Measurements from ENCODE around the gene ADI1. TPM values are rescaled to one million over a fixed set of nuclear protein-coding genes. Genes with fewer than 3 reads are reported as not detected.

ADI1 gene
- total RNA-seq, 1 experiment from 2014 or later: 69.2 TPM

GRCh38 chr2:3526871-3527270, 7.5 kb upstream of the ADI1 start:
- Mint-ChIP-seq H3K4me3 (ENCODE audit: unreplicated experiment) (no peak overlapping the region), H3K9me3 (ENCODE audit: unreplicated experiment) (peaks cover 14% of the 10 kb centered on the region), H3K36me3 (ENCODE audit: insufficient read depth, unreplicated experiment) (no peaks in the 10 kb centered on the region), H3K27ac (ENCODE audit: unreplicated experiment) (no peak overlapping the region), H3K27me3 (ENCODE audit: insufficient read depth, unreplicated experiment) (no peaks in the 10 kb centered on the region), H3K4me1 (ENCODE audit: low read depth, unreplicated experiment) (no peaks in the 10 kb centered on the region)
- Histone ChIP-seq H3K4me1 (peaks cover 13% of the 10 kb centered on the region; the same call in 1 of the 2 replicates), H3K27me3 (replicated peaks; ENCODE audit: control insufficient read depth, insufficient read depth, low read length) (no peaks in the 10 kb centered on the region), H3K9me3 (no peaks in the 10 kb centered on the region), H3K4me3 (ENCODE audit: low read depth, low read length) (no peak overlapping the region), H3K36me3 (ENCODE audit: control insufficient read depth, insufficient read depth, low read length) (no peaks in the 10 kb centered on the region)
- BruUV-seq (replicated peaks): no TSS peak
- CTCF ChIA-PET: no interaction called here
- no peak for DNase-seq
- POLR2A ChIA-PET: no interaction called here
- intact Hi-C loops (cut with micrococcal nuclease; ENCODE audit: unreplicated experiment): no loop called here
- TF ChIP-seq, protein P1, sequence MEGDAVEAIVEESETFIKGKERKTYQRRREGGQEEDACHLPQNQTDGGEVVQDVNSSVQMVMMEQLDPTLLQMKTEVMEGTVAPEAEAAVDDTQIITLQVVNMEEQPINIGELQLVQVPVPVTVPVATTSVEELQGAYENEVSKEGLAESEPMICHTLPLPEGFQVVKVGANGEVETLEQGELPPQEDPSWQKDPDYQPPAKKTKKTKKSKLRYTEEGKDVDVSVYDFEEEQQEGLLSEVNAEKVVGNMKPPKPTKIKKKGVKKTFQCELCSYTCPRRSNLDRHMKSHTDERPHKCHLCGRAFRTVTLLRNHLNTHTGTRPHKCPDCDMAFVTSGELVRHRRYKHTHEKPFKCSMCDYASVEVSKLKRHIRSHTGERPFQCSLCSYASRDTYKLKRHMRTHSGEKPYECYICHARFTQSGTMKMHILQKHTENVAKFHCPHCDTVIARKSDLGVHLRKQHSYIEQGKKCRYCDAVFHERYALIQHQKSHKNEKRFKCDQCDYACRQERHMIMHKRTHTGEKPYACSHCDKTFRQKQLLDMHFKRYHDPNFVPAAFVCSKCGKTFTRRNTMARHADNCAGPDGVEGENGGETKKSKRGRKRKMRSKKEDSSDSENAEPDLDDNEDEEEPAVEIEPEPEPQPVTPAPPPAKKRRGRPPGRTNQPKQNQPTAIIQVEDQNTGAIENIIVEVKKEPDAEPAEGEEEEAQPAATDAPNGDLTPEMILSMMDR (IDR thresholded peaks at IDR 0.05; ENCODE audit: insufficient read depth in 1 of 2, low read depth in 1 of 2, low read length in 1 of 2, severe bottlenecking in 1 of 2, unreplicated experiment in 1 of 2): no peak

GRCh38 chr2:3523551-3524041, 4.3 kb upstream of the ADI1 start:
- no peaks in the 10 kb centered on the region for H3K9me3 ChIP-seq
- H3K4me3 ChIP-seq (ENCODE audit: low read depth, low read length): no peak overlapping the region
- Mint-ChIP-seq H3K27me3 (ENCODE audit: insufficient read depth, unreplicated experiment) (no peaks in the 10 kb centered on the region), H3K27ac (ENCODE audit: unreplicated experiment) (no peak overlapping the region), H3K4me1 (ENCODE audit: low read depth, unreplicated experiment) (peaks cover 16% of the 10 kb centered on the region), H3K36me3 (ENCODE audit: insufficient read depth, unreplicated experiment) (peaks cover 5% of the 10 kb centered on the region), H3K9me3 (ENCODE audit: unreplicated experiment) (no peaks in the 10 kb centered on the region), H3K4me3 (ENCODE audit: unreplicated experiment) (no peak overlapping the region)
- TF ChIP-seq, protein P1 (IDR thresholded peaks at IDR 0.05; ENCODE audit: insufficient read depth in 1 of 2, low read depth in 1 of 2, low read length in 1 of 2, severe bottlenecking in 1 of 2, unreplicated experiment in 1 of 2): no peak
- POLR2A ChIA-PET: no interaction called here
- H3K27me3 ChIP-seq (replicated peaks; ENCODE audit: control insufficient read depth, insufficient read depth, low read length): no peaks in the 10 kb centered on the region
- CTCF ChIA-PET: no interaction called here
- H3K4me1 ChIP-seq: peaks cover 22% of the 10 kb centered on the region
- no peaks in the 10 kb centered on the region; the same call in 1 of the 2 replicates for H3K36me3 ChIP-seq (ENCODE audit: control insufficient read depth, insufficient read depth, low read length)
- no peak for DNase-seq
- BruUV-seq (replicated peaks): no TSS peak
- intact Hi-C loops (cut with micrococcal nuclease; ENCODE audit: unreplicated experiment): no loop called here

- H3K4me1 Mint-ChIP-seq (ENCODE audit: low read depth, unreplicated experiment): peaks cover 16% of the 10 kb centered on the region
- H3K4me3 Mint-ChIP-seq (ENCODE audit: unreplicated experiment): no peak overlapping the region
- intact Hi-C loops (cut with micrococcal nuclease; ENCODE audit: unreplicated experiment): no loop called here
- BruUV-seq (replicated peaks): no TSS peak
- H3K36me3 ChIP-seq (ENCODE audit: control insufficient read depth, insufficient read depth, low read length): no peaks in the 10 kb centered on the region; the same call in 1 of the 2 replicates
- ChIA-PET CTCF (no interaction called here), POLR2A (no interaction called here)
- H3K27me3 ChIP-seq (replicated peaks; ENCODE audit: control insufficient read depth, insufficient read depth, low read length): no peaks in the 10 kb centered on the region
- DNase-seq: no peak
- H3K4me1 ChIP-seq: peaks cover 23% of the 10 kb centered on the region
- H3K27me3 Mint-ChIP-seq (ENCODE audit: insufficient read depth, unreplicated experiment): no peaks in the 10 kb centered on the region
- peaks cover 9% of the 10 kb centered on the region for H3K36me3 Mint-ChIP-seq (ENCODE audit: insufficient read depth, unreplicated experiment)
- H3K9me3 ChIP-seq: no peaks in the 10 kb centered on the region
- H3K4me3 ChIP-seq (ENCODE audit: low read depth, low read length): no peak overlapping the region
- TF ChIP-seq, protein P1 (IDR thresholded peaks at IDR 0.05; ENCODE audit: insufficient read depth in 1 of 2, low read depth in 1 of 2, low read length in 1 of 2, severe bottlenecking in 1 of 2, unreplicated experiment in 1 of 2): no peak
- no peak overlapping the region for H3K27ac Mint-ChIP-seq (ENCODE audit: unreplicated experiment)
- no peaks in the 10 kb centered on the region for H3K9me3 Mint-ChIP-seq (ENCODE audit: unreplicated experiment)
Measured at GRCh38 chr2:3522961-3523421, 3.7 kb upstream of the ADI1 start.

All from Caco-2 (cell line).